Vagina (tissue), 2 donors: ENCODE data around the gene SLC39A11.

Experiments used
- POLR2AphosphoS5 ChIP-seq, 2 donors: sonication (generic); formaldehyde crosslinking; IDR thresholded peaks; one replicate each; pipeline ENCODE4 v1.9.0; 2017; ENCODE audit warnings: antibody characterized with exemption in 2 of 2, mild to moderate bottlenecking in 2 of 2, low read depth in 1 of 2; ENCODE audit not compliant: insufficient read depth in 1 of 2
- TF ChIP-seq, protein P1 (sequence below), 3 experiments: fragments of 450-650 bp in 2 of 3; fragments of 200-600 bp in 1 of 3; sonication (generic) in 1 of 3; IDR thresholded peaks; one replicate each; pipeline ENCODE4 v1.5.1; 2017 to 2019; ENCODE audit warnings: antibody characterized with exemption in 3 of 3, mild to moderate bottlenecking in 2 of 3, moderate library complexity in 2 of 3

- TF ChIP-seq, protein P1, sequence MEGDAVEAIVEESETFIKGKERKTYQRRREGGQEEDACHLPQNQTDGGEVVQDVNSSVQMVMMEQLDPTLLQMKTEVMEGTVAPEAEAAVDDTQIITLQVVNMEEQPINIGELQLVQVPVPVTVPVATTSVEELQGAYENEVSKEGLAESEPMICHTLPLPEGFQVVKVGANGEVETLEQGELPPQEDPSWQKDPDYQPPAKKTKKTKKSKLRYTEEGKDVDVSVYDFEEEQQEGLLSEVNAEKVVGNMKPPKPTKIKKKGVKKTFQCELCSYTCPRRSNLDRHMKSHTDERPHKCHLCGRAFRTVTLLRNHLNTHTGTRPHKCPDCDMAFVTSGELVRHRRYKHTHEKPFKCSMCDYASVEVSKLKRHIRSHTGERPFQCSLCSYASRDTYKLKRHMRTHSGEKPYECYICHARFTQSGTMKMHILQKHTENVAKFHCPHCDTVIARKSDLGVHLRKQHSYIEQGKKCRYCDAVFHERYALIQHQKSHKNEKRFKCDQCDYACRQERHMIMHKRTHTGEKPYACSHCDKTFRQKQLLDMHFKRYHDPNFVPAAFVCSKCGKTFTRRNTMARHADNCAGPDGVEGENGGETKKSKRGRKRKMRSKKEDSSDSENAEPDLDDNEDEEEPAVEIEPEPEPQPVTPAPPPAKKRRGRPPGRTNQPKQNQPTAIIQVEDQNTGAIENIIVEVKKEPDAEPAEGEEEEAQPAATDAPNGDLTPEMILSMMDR (IDR thresholded peaks at IDR 0.05), result no peak
- TF ChIP-seq POLR2AphosphoS5 (IDR thresholded peaks at IDR 0.05; ENCODE audit: insufficient read depth in 1 of 2, low read depth in 1 of 2), result no peak
Measured at GRCh38 chr17:73067075-73067474, 25.4 kb downstream of the SLC39A11 start.
